GM23338 (cell line): Measurements from ENCODE around the gene PCLO. TPM values are rescaled to one million over a fixed set of nuclear protein-coding genes. Genes with fewer than 3 reads are reported as not detected.

Experiments used
- ATAC-seq: fragments of 200-7000 bp; cut with Tn5 transposase; 3 replicates; pipeline ENCODE4 v1.9.1; 2020
- DNase-seq: peaks from one replicate; pipeline ENCODE4 v3.0.0-alpha.2; 2015; ENCODE audit warnings: low spot score
- H2AFZ ChIP-seq: fragments of 200-600 bp; sonication (generic); 2 replicates; pipeline ENCODE4 v1.8.0; 2016; ENCODE audit warnings: antibody characterized with exemption, mild to moderate bottlenecking, moderate library complexity
- H3F3A ChIP-seq: fragments of 200-600 bp; sonication (generic); replicated peaks from 2 replicates; pipeline ENCODE4 v1.8.0; 2017; ENCODE audit warnings: antibody characterized with exemption, mixed run types, low read depth
- H3K27ac ChIP-seq: fragments of 200-600 bp; sonication (generic); 2 replicates; pipeline ENCODE4 v1.6.1; 2016; ENCODE audit warnings: low read depth
- H3K27me3 ChIP-seq: fragments of 200-600 bp; sonication (generic); 2 replicates; pipeline ENCODE4 v1.8.0; 2016; ENCODE audit warnings: mild to moderate bottlenecking, mixed run types, moderate library complexity; ENCODE audit not compliant: insufficient read depth
- H3K36me3 ChIP-seq: fragments of 200-600 bp; sonication (generic); 2 replicates; pipeline ENCODE4 v1.8.0; 2016; ENCODE audit warnings: mild to moderate bottlenecking; ENCODE audit not compliant: insufficient read depth
- H3K4me1 ChIP-seq: fragments of 200-600 bp; sonication (generic); 2 replicates; pipeline ENCODE4 v1.8.0; 2016; ENCODE audit warnings: mild to moderate bottlenecking, moderate library complexity; ENCODE audit not compliant: insufficient read depth
- H3K4me2 ChIP-seq: fragments of 200-600 bp; sonication (generic); 2 replicates; pipeline ENCODE4 v1.7.1; 2017; ENCODE audit warnings: mixed run types
- H3K4me3 ChIP-seq: fragments of 200-600 bp; sonication (generic); 2 replicates; pipeline ENCODE4 v1.6.1; 2016; ENCODE audit warnings: mixed run types
- H3K79me2 ChIP-seq: fragments of 200-600 bp; sonication (generic); replicated peaks from 2 replicates; pipeline ENCODE4 v1.8.0; 2017; ENCODE audit warnings: mild to moderate bottlenecking; ENCODE audit not compliant: insufficient read depth
- H3K9me2 ChIP-seq: fragments of 200-600 bp; sonication (generic); 2 replicates; pipeline ENCODE4 v1.8.0; 2017; ENCODE audit not compliant: insufficient read depth
- H4K20me1 ChIP-seq: fragments of 200-600 bp; sonication (generic); replicated peaks from 2 replicates; pipeline ENCODE4 v1.8.0; 2017; ENCODE audit warnings: mild to moderate bottlenecking; ENCODE audit not compliant: insufficient read depth
- H3K27ac Mint-ChIP-seq: 2 replicates; pipeline ENCODE4 v1.8.0; 2020; ENCODE audit warnings: inconsistent platforms, mild to moderate bottlenecking, moderate library complexity, mixed read lengths
- H3K27me3 Mint-ChIP-seq: 3 replicates; pipeline ENCODE4 v1.8.0; 2022; ENCODE audit warnings: low read depth, mild to moderate bottlenecking, moderate library complexity, mixed read lengths, inconsistent platforms; ENCODE audit not compliant: insufficient read depth, poor library complexity
- H3K36me3 Mint-ChIP-seq: 3 replicates; pipeline ENCODE4 v1.8.0; 2021; ENCODE audit warnings: low read depth, mild to moderate bottlenecking, inconsistent platforms, moderate library complexity, mixed read lengths
- H3K4me1 Mint-ChIP-seq: 3 replicates; pipeline ENCODE4 v1.8.0; 2020; ENCODE audit warnings: mild to moderate bottlenecking, inconsistent platforms, mixed read lengths
- H3K4me3 Mint-ChIP-seq: 3 replicates; pipeline ENCODE4 v1.8.0; 2021; ENCODE audit warnings: moderate library complexity, mild to moderate bottlenecking, inconsistent platforms, mixed read lengths
- H3K9me3 Mint-ChIP-seq: 3 replicates; pipeline ENCODE4 v1.8.0; 2020; ENCODE audit warnings: moderate library complexity, mild to moderate bottlenecking, inconsistent platforms, mixed read lengths
- CTCF ChIP-seq, 2 experiments: fragments of 200-600 bp in 1 of 2; sonication (generic) in 1 of 2; conservative IDR thresholded peaks; 2 replicates each; pipeline versions ENCODE4 v1.5.1 to v1.6.1; 2016 to 2017; ENCODE audit warnings: antibody characterized with exemption in 2 of 2, low read depth in 2 of 2, mild to moderate bottlenecking in 2 of 2, moderate library complexity in 1 of 2
- JUNB ChIP-seq: IDR thresholded peaks from one replicate; pipeline ENCODE4 v1.6.1; 2016; ENCODE audit warnings: antibody characterized with exemption; ENCODE audit not compliant: unreplicated experiment
- NANOG ChIP-seq: IDR thresholded peaks from 2 replicates; pipeline ENCODE4 v1.6.1; 2016; ENCODE audit warnings: antibody characterized with exemption, borderline replicate concordance
- ZNF331 ChIP-seq: fragments of 250-450 bp; sonication (Bioruptor Pico); IDR thresholded peaks from 2 replicates; pipeline ENCODE4 v1.5.0; 2020; ENCODE audit warnings: low read depth, mild to moderate bottlenecking, moderate library complexity
- ZNF462 ChIP-seq: fragments of 250-450 bp; sonication (Bioruptor Pico); IDR thresholded peaks from 2 replicates; pipeline ENCODE4 v1.5.0; 2020; ENCODE audit warnings: mild to moderate bottlenecking, moderate library complexity
- polyA plus RNA-seq: library from polyadenylated mRNA; unstranded; fragments of >200 nt; fragmentation: Nextera tagmentation; extraction: Ambion mirVana; gene quantifications from 2 replicates; pipeline ENCODE4 v1.2.1, GENCODE V29; 2016
- total RNA-seq: library from RNA; depleted of rRNA; stranded (reverse); fragments of >200 nt; shearing (Covaris generic); gene quantifications from 2 replicates; pipeline ENCODE4 v1.2.3, GENCODE V29; 2014

The PCLO gene
- total and polyA plus RNA-seq, 2 experiments from 2014 or later = 7.4 to 9.1 TPM

- Histone ChIP-seq H3F3A (no peaks in the 10 kb centered on the region), H4K20me1 (no peaks in the 10 kb centered on the region), H3K36me3 (no peaks in the 10 kb centered on the region), H3K4me3 (no peak overlapping the region), H3K4me2 (no peak overlapping the region), H3K27ac (no peak overlapping the region), H3K27me3 (no peaks in the 10 kb centered on the region), H2AFZ (no peak overlapping the region), H3K79me2 (no peaks in the 10 kb centered on the region), H3K9me2 (no peaks in the 10 kb centered on the region), H3K4me1 (no peaks in the 10 kb centered on the region)
- no peaks in the 10 kb centered on the region for H3K9me3 Mint-ChIP-seq
- H3K36me3 Mint-ChIP-seq = no peaks in the 10 kb centered on the region
- TF ChIP-seq ZNF462 (no peak), NANOG (no peak)
- H3K4me1 Mint-ChIP-seq = peaks cover 6% of the 10 kb centered on the region; the same call in 2 of the 3 replicates
- ATAC-seq (no peak), DNase-seq (no peak)
- peaks cover 2% of the 10 kb centered on the region for H3K27me3 Mint-ChIP-seq
- H3K27ac Mint-ChIP-seq = no peak overlapping the region
- H3K4me3 Mint-ChIP-seq = no peak overlapping the region
Measured at GRCh38 chr7:83011954-83012353, 150.7 kb downstream of the PCLO start.

- H3K4me2 ChIP-seq = no peak overlapping the region
Measured at GRCh38 chr7:83005410-83005809, 157.3 kb downstream of the PCLO start.

More at GRCh38 chr7:83005410-83005809, 157.3 kb downstream of the PCLO start:
- no peak overlapping the region for H3K27ac ChIP-seq
- H3K9me2 ChIP-seq = no peaks in the 10 kb centered on the region
- ATAC-seq (no peak), DNase-seq (peak; percentile 71)
- H2AFZ ChIP-seq = no peak overlapping the region
- no peaks in the 10 kb centered on the region for H3K79me2 ChIP-seq
- TF ChIP-seq ZNF331 = no peak
- TF ChIP-seq CTCF (conservative IDR thresholded peaks at IDR 0.05; ENCODE audit: low read depth in 2 of 2) = peak in 1 of 2 experiments; percentile 58; a peak in 3 of 4 replicates
- no peak for TF ChIP-seq JUNB
- Mint-ChIP-seq H3K27ac (no peak overlapping the region), H3K9me3 (peaks cover 2% of the 10 kb centered on the region), H3K4me1 (no peaks in the 10 kb centered on the region), H3K4me3 (no peak overlapping the region), H3K36me3 (peaks cover 2% of the 10 kb centered on the region; the same call in 2 of the 3 replicates), H3K27me3 (peaks cover 3% of the 10 kb centered on the region)
- no peaks in the 10 kb centered on the region for H3K4me1 ChIP-seq
- no peaks in the 10 kb centered on the region for H4K20me1 ChIP-seq
- H3F3A ChIP-seq = no peaks in the 10 kb centered on the region
- no peaks in the 10 kb centered on the region; the same call in 1 of the 2 replicates for H3K36me3 ChIP-seq
- H3K27me3 ChIP-seq = no peaks in the 10 kb centered on the region
- H3K4me3 ChIP-seq = no peak overlapping the region
